Measurements from ENCODE around the gene HNRNPL.
"Not testable (repeated sequence)": the region's sequence is repeated elsewhere in the genome, so short reads cannot be mapped to it uniquely, and the experiment has no call there.

Gene HNRNPL

DNA sequence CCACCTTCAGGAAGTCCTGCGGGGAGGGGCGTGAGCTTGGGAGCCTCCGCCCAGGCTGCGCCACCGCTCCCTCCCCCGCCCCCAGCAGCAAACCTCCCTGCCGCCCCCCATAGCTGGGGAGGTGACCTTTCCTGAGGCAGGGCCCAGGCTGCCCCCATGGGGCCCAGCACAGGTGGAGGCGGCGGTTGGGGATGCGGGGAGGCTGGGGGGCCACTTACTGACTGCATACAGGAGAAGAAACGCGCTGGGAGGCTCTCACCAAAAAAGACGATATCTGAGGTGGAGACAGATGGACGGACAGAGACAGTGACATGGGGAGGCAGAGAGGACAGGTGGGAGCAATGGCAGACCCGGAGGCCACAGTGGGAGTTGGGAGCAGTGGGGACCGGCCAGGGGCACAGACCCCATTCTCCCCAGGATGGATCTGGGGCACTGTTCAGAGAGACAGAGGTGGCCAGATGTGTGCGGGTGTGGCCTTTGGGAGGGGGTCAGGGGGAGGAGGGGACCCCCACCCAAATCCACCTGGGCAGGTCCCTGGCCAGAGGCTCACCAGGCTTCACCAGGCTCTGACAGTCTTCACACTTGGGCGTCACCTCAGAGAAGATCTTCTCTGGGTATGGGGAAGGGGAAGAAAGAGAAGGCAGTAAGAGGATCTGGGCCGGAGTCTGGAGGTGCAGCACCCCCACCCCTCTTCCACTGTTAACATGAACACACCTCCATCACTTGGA is 31.3 kb upstream of the HNRNPL start:
- H3K36me3 ChIP-seq (ENCODE audit: control insufficient read depth, insufficient read depth, low read length), result no peaks in the 10 kb centered on the region
- WGBS, 2 experiments (ENCODE audit: insufficient coverage in 2 of 2), result 90 to 92% methylated on average over 14 to 16 of the region's 19 CpGs
- no peak overlapping the region for H3K27ac ChIP-seq (ENCODE audit: low read depth, low read length, severe bottlenecking)
- H3K9me3 ChIP-seq (ENCODE audit: control insufficient read depth, low read length), result no peaks in the 10 kb centered on the region
- no peak overlapping the region for H3K4me3 ChIP-seq (ENCODE audit: extremely low read depth, insufficient read depth, low read length, poor library complexity, severe bottlenecking)
- peaks cover 12% of the 10 kb centered on the region for H3K4me1 ChIP-seq (ENCODE audit: control insufficient read depth, insufficient read depth, low read length, poor library complexity, severe bottlenecking)

DNA sequence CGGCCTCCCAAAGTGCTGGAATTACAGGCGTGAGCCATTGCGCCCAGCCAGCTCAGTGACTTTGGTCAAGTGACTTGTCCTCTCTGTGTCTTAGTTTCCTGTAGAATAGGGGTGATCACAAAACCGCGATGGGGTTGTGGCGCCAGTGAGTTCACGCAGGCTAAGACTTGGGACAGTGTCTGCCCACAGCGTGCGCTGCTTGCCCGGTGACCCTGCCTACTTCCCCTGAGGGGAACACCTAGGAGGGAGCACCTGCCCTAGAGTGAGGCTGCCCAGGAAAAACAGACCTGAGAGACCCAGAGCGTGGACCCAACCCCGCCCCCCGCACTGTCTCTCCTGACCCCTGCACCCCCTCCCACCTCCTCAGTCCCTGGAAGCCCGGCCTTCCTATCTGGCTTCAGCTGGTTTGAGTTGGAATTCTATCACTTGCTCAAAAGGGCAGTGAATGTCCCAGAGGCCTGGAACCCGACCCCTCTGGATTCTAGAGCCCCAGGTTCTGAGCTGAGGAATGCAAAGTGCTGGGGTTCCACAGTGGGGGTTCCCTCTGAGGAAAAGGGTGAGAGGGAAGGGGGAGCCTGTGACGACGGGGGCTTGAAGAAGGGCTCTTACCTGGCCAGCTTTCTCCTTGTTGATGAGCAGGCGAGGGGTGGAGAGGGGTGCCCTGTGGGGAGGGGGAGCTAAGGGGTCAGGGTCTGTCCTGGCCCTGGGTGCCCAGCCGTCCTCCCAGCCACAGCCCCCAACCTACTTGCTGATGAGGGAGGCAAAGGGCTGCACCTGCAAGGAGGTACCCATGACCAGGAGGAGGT is 30.5 kb upstream of the HNRNPL start:
- H3K27ac ChIP-seq (ENCODE audit: low read depth, low read length, severe bottlenecking), result no peak overlapping the region
- H3K36me3 ChIP-seq (ENCODE audit: control insufficient read depth, insufficient read depth, low read length), result no peaks in the 10 kb centered on the region
- H3K4me1 ChIP-seq (ENCODE audit: control insufficient read depth, insufficient read depth, low read length, poor library complexity, severe bottlenecking), result peaks cover 12% of the 10 kb centered on the region
- H3K4me3 ChIP-seq (ENCODE audit: extremely low read depth, insufficient read depth, low read length, poor library complexity, severe bottlenecking), result no peak overlapping the region
- WGBS, 2 experiments (ENCODE audit: insufficient coverage in 2 of 2), result 90 to 92% methylated on average over 12 to 15 of the region's 19 CpGs
- H3K9me3 ChIP-seq (ENCODE audit: control insufficient read depth, low read length), result no peaks in the 10 kb centered on the region

DNA sequence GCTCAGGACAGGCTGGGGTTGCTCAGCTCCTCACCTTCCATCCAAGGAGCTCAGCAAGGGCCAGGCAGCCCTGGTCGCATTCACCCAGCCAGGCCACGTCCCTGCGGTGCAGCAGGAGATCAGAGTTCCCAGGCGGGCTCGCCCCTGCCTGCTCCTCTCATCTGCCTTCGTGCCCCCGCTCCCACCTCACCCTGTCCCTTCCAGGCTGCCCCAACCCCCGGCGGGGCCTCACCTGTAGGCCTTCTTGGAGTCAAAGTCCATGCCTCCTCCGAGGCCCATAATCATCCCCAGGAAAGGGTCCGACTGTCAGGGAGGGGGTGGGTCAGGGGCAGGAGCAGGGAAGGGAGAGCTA is 29.6 kb upstream of the HNRNPL start:
- H3K4me1 ChIP-seq (ENCODE audit: control insufficient read depth, insufficient read depth, low read length, poor library complexity, severe bottlenecking), result peaks cover 12% of the 10 kb centered on the region
- no peak overlapping the region for H3K27ac ChIP-seq (ENCODE audit: low read depth, low read length, severe bottlenecking)
- no peak overlapping the region for H3K4me3 ChIP-seq (ENCODE audit: extremely low read depth, insufficient read depth, low read length, poor library complexity, severe bottlenecking)
- WGBS, 2 experiments (ENCODE audit: insufficient coverage in 2 of 2), result 93 to 95% methylated on average over 2 to 11 of the region's 11 CpGs
- no peaks in the 10 kb centered on the region for H3K36me3 ChIP-seq (ENCODE audit: control insufficient read depth, insufficient read depth, low read length)
- no peaks in the 10 kb centered on the region for H3K9me3 ChIP-seq (ENCODE audit: control insufficient read depth, low read length)

DNA sequence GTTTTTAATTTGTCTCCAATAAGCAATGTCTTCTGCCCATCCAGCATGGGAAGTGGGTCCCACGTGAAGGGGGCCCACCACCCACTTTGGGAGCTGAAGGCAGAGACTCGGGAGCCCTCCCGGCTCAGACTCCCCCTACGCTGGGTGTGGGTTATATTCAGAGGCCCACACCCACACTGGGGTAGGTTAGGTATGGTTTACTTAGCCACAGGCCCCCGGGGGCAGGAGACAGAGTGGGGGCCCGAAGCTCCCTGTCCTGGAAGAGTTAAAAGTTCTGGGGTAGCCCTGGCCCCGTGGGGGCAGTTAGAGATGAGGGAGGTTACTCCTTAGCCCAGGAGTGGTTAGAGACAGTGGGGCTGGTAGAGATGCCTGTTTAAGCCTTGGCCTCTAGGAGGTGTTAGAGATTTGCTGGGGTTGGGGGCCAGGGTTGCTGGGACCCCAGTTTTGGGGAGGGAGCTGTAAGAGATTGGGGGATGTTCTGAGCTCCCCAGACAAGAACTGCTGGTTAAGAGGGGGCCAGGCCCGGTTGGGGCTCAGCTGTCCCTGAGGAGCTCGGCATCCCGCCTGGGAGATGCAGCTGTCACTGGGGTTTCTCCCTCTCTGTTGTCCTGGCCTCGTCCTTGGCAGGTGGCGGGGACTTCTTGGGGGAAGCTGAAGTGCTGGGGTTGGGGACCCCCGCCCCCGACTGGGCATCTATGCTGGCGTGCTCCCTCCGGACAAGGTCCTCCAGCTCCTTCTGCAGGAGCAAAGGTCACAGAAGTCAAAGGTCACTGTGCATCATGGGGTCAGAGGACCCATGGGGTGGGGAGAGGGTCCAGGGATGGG is 29.0 kb upstream of the HNRNPL start:
- Histone ChIP-seq H3K4me1 (ENCODE audit: control insufficient read depth, insufficient read depth, low read length, poor library complexity, severe bottlenecking) (peaks cover 12% of the 10 kb centered on the region), H3K9me3 (ENCODE audit: control insufficient read depth, low read length) (no peaks in the 10 kb centered on the region), H3K27ac (ENCODE audit: low read depth, low read length, severe bottlenecking) (no peak overlapping the region), H3K36me3 (ENCODE audit: control insufficient read depth, insufficient read depth, low read length) (no peaks in the 10 kb centered on the region), H3K4me3 (ENCODE audit: extremely low read depth, insufficient read depth, low read length, poor library complexity, severe bottlenecking) (no peak overlapping the region)
- 96% methylated on average over 12 of the region's 16 CpGs for WGBS, 2 experiments (ENCODE audit: insufficient coverage in 2 of 2)

DNA sequence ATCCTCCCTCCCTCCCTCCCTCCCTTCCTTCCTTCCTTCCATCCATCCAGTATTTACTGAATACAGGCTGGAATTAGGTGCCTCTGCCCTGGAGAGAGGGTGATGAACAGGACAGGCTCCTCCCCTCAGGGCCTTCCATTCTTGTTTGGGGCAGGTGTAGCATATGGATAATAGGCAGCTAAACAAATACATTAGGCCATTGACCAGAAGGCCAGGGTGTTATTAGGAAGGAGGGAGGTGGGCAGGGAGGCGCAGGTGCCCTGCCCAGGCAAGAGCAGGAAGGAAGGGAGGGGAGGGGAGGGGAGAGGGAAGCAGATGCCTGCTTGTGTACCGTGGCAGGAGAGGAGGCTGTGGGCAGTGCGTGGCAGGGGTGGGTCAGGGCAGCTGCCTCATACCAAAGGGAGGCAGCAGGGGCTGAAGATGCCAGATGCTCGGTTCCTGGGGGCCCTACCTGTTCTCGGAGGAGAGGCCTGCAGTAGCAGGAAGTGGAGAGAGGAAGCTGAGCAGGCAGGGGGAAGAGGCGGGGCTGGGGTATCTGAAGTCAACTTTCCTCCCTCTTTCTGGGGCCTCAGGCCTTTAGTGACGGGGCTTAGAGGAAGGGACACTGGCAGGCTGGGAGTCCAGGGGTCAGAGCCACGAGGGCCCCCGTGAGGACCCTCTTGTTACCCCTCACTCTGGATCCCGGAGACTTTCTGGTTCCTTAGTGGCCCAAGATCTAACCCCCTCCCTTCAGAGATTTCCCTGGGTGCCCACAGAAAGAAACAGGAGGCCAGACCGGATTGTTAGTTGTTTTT is 28.2 kb upstream of the HNRNPL start, which contains the start of gene RINL:
Gene RINL, minus strand, starts transcription at position 495 of the 794 bp plus-strand sequence. CDS start 1,533 bp downstream, outside the sequence.
- WGBS, 2 experiments (ENCODE audit: insufficient coverage in 2 of 2), result 80 to 81% methylated on average over 7 to 10 of the region's 11 CpGs
- no peaks in the 10 kb centered on the region for H3K9me3 ChIP-seq (ENCODE audit: control insufficient read depth, low read length)
- H3K4me3 ChIP-seq (ENCODE audit: extremely low read depth, insufficient read depth, low read length, poor library complexity, severe bottlenecking), result no peak within 1 kb of the TSS
- no peaks in the 10 kb centered on the region for H3K36me3 ChIP-seq (ENCODE audit: control insufficient read depth, insufficient read depth, low read length)
- H3K4me1 ChIP-seq (ENCODE audit: control insufficient read depth, insufficient read depth, low read length, poor library complexity, severe bottlenecking), result peaks cover 12% of the 10 kb centered on the region
- no peak within 1 kb of the TSS for H3K27ac ChIP-seq (ENCODE audit: low read depth, low read length, severe bottlenecking)

DNA sequence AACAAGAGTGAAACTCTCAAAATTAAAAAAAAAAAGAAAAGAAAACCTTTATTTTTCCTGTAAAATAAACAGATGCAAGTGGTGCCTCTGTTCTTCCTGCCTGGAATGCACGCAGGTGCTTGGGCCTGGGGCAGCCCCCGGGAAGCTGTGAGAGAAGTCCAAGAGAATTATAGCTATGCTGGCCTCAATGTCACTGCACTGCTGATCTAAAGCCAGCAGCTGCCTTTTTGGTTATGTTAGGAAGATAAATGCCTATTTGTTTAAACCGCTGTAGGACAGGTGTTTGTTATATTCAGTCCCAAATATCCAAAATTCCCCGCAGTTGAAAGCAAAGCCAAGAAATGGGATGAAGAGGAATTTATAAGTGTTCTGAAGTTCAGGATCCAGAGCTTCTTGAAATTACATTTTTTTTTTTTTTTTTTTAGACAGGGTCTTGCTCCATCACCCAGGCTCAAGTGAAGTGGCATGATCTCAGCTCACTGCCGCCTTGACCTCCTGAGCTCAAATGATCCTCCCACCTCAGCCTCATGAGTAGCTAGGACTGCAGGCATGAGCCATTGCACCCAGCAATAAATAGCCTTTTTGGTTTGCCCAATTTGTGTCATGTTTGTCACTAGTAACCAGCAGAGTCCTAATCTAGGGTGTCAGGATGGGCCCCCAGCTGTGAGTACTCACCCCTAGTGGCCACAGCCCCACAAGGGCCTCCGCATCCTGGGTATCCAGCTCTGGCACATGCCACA is 26.0 kb upstream of the HNRNPL start:
- H3K36me3 ChIP-seq (ENCODE audit: control insufficient read depth, insufficient read depth, low read length), result no peaks in the 10 kb centered on the region
- no peaks in the 10 kb centered on the region for H3K9me3 ChIP-seq (ENCODE audit: control insufficient read depth, low read length)
- H3K27ac ChIP-seq (ENCODE audit: low read depth, low read length, severe bottlenecking), result no peak overlapping the region
- H3K4me3 ChIP-seq (ENCODE audit: extremely low read depth, insufficient read depth, low read length, poor library complexity, severe bottlenecking), result no peak overlapping the region
- 84 to 89% methylated on average over 3 to 6 of the region's 6 CpGs for WGBS, 2 experiments (ENCODE audit: insufficient coverage in 2 of 2)
- H3K4me1 ChIP-seq (ENCODE audit: control insufficient read depth, insufficient read depth, low read length, poor library complexity, severe bottlenecking), result peaks cover 7% of the 10 kb centered on the region

DNA sequence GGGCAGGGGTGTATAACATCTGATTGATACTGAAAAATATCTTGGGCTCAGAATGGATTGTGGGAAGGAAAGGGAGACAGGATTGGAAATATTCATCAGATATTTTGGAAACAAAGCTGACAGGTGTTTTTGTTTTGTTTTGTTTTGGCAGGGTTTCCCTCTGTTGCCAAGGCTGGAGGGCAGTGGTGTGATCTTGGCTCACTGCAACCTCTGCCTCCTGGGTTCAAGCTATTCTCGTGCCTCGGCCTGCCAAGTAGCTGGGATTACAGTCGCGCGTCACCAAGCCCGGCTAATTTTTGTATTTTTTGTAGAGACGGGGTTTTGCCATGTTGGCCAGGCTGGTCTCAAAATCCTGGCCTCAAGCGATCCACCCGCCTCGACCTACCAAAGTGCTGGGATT is 23.6 kb upstream of the HNRNPL start:
- WGBS, 2 experiments (ENCODE audit: insufficient coverage in 2 of 2), result 92 to 97% methylated on average over 10 of the region's 10 CpGs

DNA sequence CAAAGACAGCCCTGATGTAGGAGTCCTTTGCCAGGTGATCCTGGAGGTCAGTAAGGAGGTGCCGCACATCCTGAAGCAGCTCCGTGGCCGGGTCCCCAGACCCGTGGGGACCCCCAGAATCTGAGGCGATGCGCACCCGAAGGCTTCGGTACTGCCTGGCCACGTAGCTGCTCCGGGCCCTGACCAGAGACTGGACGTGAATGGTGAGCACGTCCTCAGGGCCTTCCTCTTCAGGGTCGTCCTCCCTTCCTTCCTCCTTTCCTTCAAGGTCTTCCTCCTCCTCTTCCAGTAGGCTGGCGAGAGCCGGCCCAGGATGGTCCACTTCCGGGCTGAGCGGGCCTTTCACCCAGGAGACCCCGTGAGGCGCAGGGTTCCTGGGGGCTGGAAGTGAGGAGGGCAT is 20.8 kb upstream of the HNRNPL start:
- H3K4me3 ChIP-seq (ENCODE audit: extremely low read depth, insufficient read depth, low read length, poor library complexity, severe bottlenecking), result no peak overlapping the region
- H3K27ac ChIP-seq (ENCODE audit: low read depth, low read length, severe bottlenecking), result no peak overlapping the region
- H3K9me3 ChIP-seq (ENCODE audit: control insufficient read depth, low read length), result no peaks in the 10 kb centered on the region
- H3K4me1 ChIP-seq (ENCODE audit: control insufficient read depth, insufficient read depth, low read length, poor library complexity, severe bottlenecking), result peaks cover 2% of the 10 kb centered on the region
- 94 to 100% methylated on average over 13 to 18 of the region's 19 CpGs for WGBS, 2 experiments (ENCODE audit: insufficient coverage in 2 of 2)
- H3K36me3 ChIP-seq (ENCODE audit: control insufficient read depth, insufficient read depth, low read length), result no peaks in the 10 kb centered on the region

More for the DNA sequence above, 23.6 kb upstream of the HNRNPL start:
- H3K4me1 ChIP-seq (ENCODE audit: control insufficient read depth, insufficient read depth, low read length, poor library complexity, severe bottlenecking); H3K36me3 ChIP-seq (ENCODE audit: control insufficient read depth, insufficient read depth, low read length); H3K27ac ChIP-seq (ENCODE audit: low read depth, low read length, severe bottlenecking); H3K4me3 ChIP-seq (ENCODE audit: extremely low read depth, insufficient read depth, low read length, poor library complexity, severe bottlenecking); H3K9me3 ChIP-seq (ENCODE audit: control insufficient read depth, low read length): not testable (repeated sequence)

DNA sequence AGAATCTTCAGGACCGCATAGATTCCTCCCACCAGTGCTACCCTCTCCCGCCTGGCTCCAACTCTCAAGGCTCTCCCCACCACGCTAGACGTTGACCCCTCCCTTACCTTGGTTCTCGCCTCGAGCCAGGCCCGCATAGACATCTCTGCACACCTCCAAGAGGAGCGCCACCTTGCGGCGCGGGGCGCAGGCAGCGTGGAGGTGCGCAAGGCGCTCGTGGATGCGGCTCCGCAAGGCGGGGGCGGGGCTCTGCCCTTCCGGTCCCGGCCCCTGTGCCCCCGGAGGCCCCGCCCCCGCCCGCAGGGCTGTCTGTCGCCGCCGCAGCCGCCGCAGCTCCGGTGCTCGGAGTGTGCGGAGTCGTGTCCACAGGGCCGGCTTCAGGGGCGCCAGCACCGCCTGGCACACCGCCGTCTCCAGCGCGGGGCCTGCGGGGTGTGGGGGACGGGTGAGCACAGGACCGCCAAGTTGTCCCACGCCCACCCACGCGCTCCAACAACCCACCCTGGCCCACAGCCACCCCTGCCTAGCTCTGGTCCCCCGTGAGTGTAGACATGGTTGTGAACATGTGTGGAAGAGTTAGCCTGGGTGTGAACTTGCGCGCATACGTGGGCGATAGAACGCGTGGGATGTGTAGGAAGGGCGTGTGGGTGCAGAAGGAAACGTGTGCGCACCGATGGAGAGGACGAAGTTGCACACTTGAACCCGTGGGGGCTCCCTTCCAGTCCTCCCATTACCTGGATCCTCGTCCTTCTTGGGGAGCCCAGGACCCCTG is 20.2 kb upstream of the HNRNPL start:
- WGBS, 2 experiments (ENCODE audit: insufficient coverage in 2 of 2), result 41 to 55% methylated on average over 27 to 36 of the region's 62 CpGs
- no peaks in the 10 kb centered on the region for H3K9me3 ChIP-seq (ENCODE audit: control insufficient read depth, low read length)
- no peak overlapping the region for H3K27ac ChIP-seq (ENCODE audit: low read depth, low read length, severe bottlenecking)
- H3K4me3 ChIP-seq (ENCODE audit: extremely low read depth, insufficient read depth, low read length, poor library complexity, severe bottlenecking), result peak overlapping the region; percentile 1
- peaks cover 5% of the 10 kb centered on the region for H3K4me1 ChIP-seq (ENCODE audit: control insufficient read depth, insufficient read depth, low read length, poor library complexity, severe bottlenecking)
- no peaks in the 10 kb centered on the region for H3K36me3 ChIP-seq (ENCODE audit: control insufficient read depth, insufficient read depth, low read length)
